Measurements from ENCODE around the gene DGAT2L6. TPM values are rescaled to one million over a fixed set of nuclear protein-coding genes. Genes with fewer than 3 reads are reported as not detected.
A peak's percentile ranks its signal among the peaks of the same experiment; 100 is the strongest.

Gene DGAT2L6
- total RNA-seq, 4 donors from 2014 or later: not detected

DNA sequence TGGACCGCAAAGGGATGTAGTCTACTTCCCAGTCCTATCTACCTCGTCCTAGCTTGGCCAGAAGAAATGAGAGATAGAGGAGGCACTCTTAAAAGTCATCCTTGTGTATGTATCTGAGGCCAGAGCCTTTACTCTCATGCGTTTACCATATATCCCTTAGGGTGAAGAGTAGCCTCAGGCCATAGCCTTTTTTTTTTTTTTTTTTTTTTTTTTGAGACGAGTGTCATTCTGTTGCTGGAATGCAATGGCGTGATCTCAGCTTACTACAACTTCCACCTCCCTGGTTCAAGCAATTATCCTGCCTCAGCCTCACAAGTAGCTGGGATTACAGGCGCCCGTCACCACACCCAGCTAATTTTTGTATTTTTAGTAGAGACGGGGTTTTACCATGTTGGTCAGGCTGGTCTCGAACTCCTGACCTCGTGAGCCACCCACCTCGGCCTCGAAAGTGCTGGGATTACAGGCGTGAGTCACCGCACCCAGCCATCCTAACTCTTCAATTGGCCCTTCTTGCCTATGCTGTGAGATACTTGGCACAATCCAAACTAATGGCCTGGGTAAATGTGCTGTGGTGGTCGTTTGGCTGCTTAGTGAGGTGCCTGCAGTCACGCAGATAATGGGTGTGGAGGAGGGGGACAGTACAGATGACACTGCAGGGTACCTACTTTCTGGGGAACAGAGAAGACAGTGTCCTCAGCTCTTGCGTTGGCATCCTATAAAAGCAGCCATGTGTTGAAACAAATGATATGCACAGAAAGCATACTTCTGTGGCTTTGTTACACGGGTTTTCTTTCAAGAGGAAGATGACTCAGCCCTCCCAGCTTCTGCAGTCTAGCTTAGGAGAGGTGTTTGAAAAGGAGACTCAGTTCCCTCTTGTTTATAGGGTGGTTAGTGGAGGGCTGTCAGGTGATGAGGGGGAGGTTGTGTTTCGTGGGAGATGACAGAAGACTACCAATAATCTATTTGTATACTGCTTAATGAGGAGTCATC is 10.4 kb upstream of the DGAT2L6 start:
- no peak overlapping the region for H3K27ac ChIP-seq
- no peaks in the 10 kb centered on the region for H3K27me3 ChIP-seq
- no peaks in the 10 kb centered on the region for H3K9me3 ChIP-seq
- peaks cover 0 to 4% (median 0%) of the 10 kb centered on the region in 3 donors for H3K36me3 ChIP-seq
- no peak for DNase-seq
- H3K4me3 ChIP-seq: no peak overlapping the region
- TF ChIP-seq POLR2A (IDR thresholded peaks at IDR 0.05): no peak
- TF ChIP-seq, protein P1, sequence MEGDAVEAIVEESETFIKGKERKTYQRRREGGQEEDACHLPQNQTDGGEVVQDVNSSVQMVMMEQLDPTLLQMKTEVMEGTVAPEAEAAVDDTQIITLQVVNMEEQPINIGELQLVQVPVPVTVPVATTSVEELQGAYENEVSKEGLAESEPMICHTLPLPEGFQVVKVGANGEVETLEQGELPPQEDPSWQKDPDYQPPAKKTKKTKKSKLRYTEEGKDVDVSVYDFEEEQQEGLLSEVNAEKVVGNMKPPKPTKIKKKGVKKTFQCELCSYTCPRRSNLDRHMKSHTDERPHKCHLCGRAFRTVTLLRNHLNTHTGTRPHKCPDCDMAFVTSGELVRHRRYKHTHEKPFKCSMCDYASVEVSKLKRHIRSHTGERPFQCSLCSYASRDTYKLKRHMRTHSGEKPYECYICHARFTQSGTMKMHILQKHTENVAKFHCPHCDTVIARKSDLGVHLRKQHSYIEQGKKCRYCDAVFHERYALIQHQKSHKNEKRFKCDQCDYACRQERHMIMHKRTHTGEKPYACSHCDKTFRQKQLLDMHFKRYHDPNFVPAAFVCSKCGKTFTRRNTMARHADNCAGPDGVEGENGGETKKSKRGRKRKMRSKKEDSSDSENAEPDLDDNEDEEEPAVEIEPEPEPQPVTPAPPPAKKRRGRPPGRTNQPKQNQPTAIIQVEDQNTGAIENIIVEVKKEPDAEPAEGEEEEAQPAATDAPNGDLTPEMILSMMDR (IDR thresholded peaks at IDR 0.05): no peak
- H3K4me1 ChIP-seq: no peaks in the 10 kb centered on the region

DNA sequence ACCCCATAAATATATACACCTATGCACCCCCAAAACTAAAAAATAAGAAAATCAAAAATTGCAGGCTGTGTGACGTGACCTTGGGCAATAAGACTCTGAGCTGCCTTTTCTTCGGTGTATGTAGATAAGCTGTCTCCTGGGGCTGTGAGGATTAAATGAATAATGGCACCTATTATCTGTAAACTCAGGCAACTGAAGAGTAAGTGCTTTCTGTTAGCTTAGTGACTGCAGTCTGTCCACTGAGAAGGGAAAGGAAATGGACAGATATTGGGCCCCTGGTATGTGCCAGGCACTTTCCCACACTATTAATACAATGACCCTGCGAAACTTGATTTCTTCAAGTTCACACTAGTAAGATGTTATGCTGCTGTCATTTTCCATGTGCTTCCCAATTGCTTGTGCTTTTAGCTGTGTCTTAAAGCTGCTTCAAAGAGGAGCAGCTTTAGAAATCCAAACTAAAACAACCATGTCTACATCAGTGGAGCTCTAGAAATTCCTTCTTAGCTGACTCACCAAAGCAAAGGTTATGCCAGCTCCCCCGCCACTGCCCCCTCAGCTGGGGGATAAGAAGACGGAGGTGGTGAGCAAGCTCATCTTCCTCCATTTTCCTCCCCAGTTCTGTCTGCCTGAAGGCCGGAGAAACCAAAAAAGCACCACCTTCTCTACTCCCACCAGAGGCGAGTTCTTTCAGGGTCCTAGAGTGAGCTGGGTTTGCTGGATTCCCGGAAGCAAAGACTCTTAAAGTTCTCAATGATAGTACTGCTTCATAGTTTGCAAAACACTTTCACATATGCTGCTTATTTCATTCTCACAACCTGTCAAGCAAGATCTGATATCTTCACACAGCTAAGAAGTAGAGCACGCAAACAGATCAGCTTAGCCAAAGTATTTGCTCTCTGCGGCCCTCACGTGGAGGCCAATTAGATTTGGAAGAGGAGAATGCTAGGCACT is 8.8 kb upstream of the DGAT2L6 start:
- DNase-seq: no peak
- Histone ChIP-seq H3K36me3 (peaks cover 0 to 4% (median 0%) of the 10 kb centered on the region in 3 donors), H3K9me3 (no peaks in the 10 kb centered on the region), H3K27ac (no peak overlapping the region), H3K4me1 (no peaks in the 10 kb centered on the region), H3K4me3 (no peak overlapping the region), H3K27me3 (no peaks in the 10 kb centered on the region)
- no peak for TF ChIP-seq POLR2A (IDR thresholded peaks at IDR 0.05)
- TF ChIP-seq, protein P1 (IDR thresholded peaks at IDR 0.05): no peak

DNA sequence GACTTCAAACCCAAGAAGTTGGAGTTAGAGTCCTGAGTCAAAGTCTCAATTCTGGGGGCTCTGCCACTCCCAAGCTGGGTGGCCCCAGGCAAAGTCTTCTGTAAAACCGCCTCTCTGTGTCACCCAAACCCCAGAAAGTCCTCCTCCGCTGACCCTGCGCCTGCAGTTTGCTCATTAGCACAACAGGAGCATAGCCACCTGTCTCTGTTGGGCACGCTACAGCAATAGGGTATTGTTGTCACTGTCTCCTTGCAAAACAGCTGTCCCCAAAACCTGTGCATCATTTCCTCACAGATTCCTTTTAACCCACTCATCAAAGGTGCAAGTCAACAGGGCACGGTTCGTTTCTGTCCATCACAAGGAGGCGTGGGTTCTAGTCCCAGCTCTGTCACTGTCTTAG is 8.0 kb upstream of the DGAT2L6 start:
- TF ChIP-seq, protein P1 (IDR thresholded peaks at IDR 0.05): no peak
- no peak for TF ChIP-seq POLR2A (IDR thresholded peaks at IDR 0.05)
- Histone ChIP-seq H3K4me3 (no peak overlapping the region), H3K27me3 (no peaks in the 10 kb centered on the region), H3K4me1 (no peaks in the 10 kb centered on the region), H3K27ac (no peak overlapping the region), H3K36me3 (peaks cover 0 to 4% (median 0%) of the 10 kb centered on the region in 3 donors), H3K9me3 (no peaks in the 10 kb centered on the region)
- DNase-seq: no peak

DNA sequence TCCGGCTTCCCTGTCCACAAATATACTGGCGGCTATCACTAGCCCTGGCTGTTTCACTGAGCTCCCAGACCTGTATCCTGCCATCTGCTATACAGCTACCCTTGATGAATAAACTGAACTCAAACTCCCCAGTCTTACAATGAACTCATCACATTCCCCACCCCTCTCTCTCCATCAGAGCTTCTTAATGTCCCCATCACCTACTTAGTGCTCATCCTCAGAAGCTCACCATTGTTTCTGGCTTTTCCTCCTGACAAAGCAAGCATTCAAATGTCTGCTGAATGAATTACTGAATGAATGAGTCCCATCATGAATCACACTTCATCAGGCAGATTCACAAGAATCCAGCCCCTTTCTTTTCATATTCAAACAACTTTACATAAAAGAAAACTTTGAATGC is 5.7 kb upstream of the DGAT2L6 start:
- Histone ChIP-seq H3K36me3 (no peaks in the 10 kb centered on the region), H3K27me3 (no peaks in the 10 kb centered on the region), H3K4me1 (no peaks in the 10 kb centered on the region), H3K4me3 (no peak overlapping the region), H3K27ac (no peak overlapping the region), H3K9me3 (no peaks in the 10 kb centered on the region)
- no peak for DNase-seq
- TF ChIP-seq, protein P1 (IDR thresholded peaks at IDR 0.05): no peak
- TF ChIP-seq POLR2A (IDR thresholded peaks at IDR 0.05): no peak

DNA sequence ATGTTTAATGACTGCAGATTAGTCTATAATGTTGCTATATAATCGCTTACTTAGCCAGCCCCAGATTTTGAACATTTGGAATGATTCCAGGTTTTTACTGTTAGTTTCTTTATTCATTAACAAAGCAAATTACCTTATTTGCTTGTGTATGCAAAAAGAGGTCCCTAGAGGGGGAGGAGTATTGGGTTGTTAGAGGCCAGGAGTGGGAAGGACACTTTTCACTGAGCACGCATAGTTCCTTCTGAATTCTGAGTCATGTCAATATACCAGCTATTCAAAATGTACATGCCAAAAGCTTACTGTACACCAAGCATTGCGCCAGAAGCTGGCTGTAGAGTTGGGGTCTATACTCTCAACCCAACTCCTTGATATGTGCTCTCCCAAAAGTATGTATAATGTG is 5.1 kb upstream of the DGAT2L6 start:
- no peaks in the 10 kb centered on the region for H3K9me3 ChIP-seq
- TF ChIP-seq, protein P1 (IDR thresholded peaks at IDR 0.05): no peak
- TF ChIP-seq POLR2A (IDR thresholded peaks at IDR 0.05): no peak
- DNase-seq: no peak
- H3K4me1 ChIP-seq: no peaks in the 10 kb centered on the region
- H3K27me3 ChIP-seq: no peaks in the 10 kb centered on the region
- no peak overlapping the region for H3K4me3 ChIP-seq
- H3K27ac ChIP-seq: peak overlapping the region in 1 of 4 donors; percentile 25
- H3K36me3 ChIP-seq: no peaks in the 10 kb centered on the region
